NT2/D1 (cell line): Measurements from ENCODE around the gene CMTM1.

Experiments
- DNase-seq: peaks from one replicate; pipeline ENCODE4 v3.0.0-alpha.2; 2011; ENCODE audit warnings: low read depth, low spot score
- H3K27me3 ChIP-seq: 2 replicates; pipeline ENCODE4 v1.6.0; 2011; ENCODE audit warnings: mild to moderate bottlenecking; ENCODE audit not compliant: insufficient read length, insufficient read depth
- H3K36me3 ChIP-seq: 2 replicates; pipeline ENCODE4 v1.6.1; 2011; ENCODE audit warnings: mild to moderate bottlenecking, low read length, mixed read lengths; ENCODE audit not compliant: insufficient read depth, insufficient read length
- H3K4me1 ChIP-seq: 2 replicates; pipeline ENCODE4 v1.5.1; 2011; ENCODE audit not compliant: insufficient read depth, insufficient read length
- H3K4me3 ChIP-seq: 2 replicates; pipeline ENCODE4 v1.5.1; 2011; ENCODE audit warnings: low read depth; ENCODE audit not compliant: insufficient read length
- H3K9ac ChIP-seq: 2 replicates; pipeline ENCODE4 v1.6.0; 2011; ENCODE audit warnings: low read depth; ENCODE audit not compliant: insufficient read length
- H3K9me3 ChIP-seq: 2 replicates; pipeline ENCODE4 v1.5.1; 2011; ENCODE audit warnings: mild to moderate bottlenecking, low read length; ENCODE audit not compliant: insufficient read depth
- SUZ12 ChIP-seq: IDR thresholded peaks from 2 replicates; pipeline ENCODE4 v1.6.1; 2011; ENCODE audit not compliant: insufficient read length, insufficient read depth; ENCODE audit errors: extremely low read depth
- YY1 ChIP-seq: IDR thresholded peaks from 2 replicates; pipeline ENCODE4 v1.6.1; 2011; ENCODE audit not compliant: insufficient read length, insufficient read depth
- ZNF274 ChIP-seq: IDR thresholded peaks from 2 replicates; pipeline ENCODE4 v1.6.1; 2011; ENCODE audit warnings: mild to moderate bottlenecking, low read depth, low read length

CMTM1 gene

GRCh38 chr16:66529475-66529874, 36.8 kb upstream of the CMTM1 start:
- no peaks in the 10 kb centered on the region for H3K27me3 ChIP-seq
- DNase-seq = no peak
- no peaks in the 10 kb centered on the region for H3K9me3 ChIP-seq
- H3K4me3 ChIP-seq = no peak overlapping the region
- H3K9ac ChIP-seq = no peak overlapping the region
- peaks cover 22% of the 10 kb centered on the region for H3K36me3 ChIP-seq
- H3K4me1 ChIP-seq = no peaks in the 10 kb centered on the region
- TF ChIP-seq ZNF274 (no peak), YY1 (no peak), SUZ12 (no peak)

- DNase-seq = no peak
- Histone ChIP-seq H3K9me3 (no peaks in the 10 kb centered on the region), H3K9ac (no peak overlapping the region), H3K4me3 (no peak overlapping the region), H3K36me3 (peaks cover 13% of the 10 kb centered on the region), H3K4me1 (no peaks in the 10 kb centered on the region), H3K27me3 (no peaks in the 10 kb centered on the region)
- TF ChIP-seq ZNF274 (no peak), SUZ12 (no peak), YY1 (no peak)
Observed at GRCh38 chr16:66534376-66534799, 31.9 kb upstream of the CMTM1 start.

- Histone ChIP-seq H3K27me3 (no peaks in the 10 kb centered on the region), H3K36me3 (no peaks in the 10 kb centered on the region), H3K4me3 (no peak overlapping the region), H3K4me1 (no peaks in the 10 kb centered on the region), H3K9ac (no peak overlapping the region), H3K9me3 (no peaks in the 10 kb centered on the region)
- no peak for TF ChIP-seq ZNF274
- no peak for TF ChIP-seq YY1
- TF ChIP-seq SUZ12 = no peak
- no peak for DNase-seq
Observed at GRCh38 chr16:66536525-66536924, 29.7 kb upstream of the CMTM1 start.

GRCh38 chr16:66537236-66537635, 29.0 kb upstream of the CMTM1 start:
- no peak for DNase-seq
- no peaks in the 10 kb centered on the region for H3K4me1 ChIP-seq
- no peak overlapping the region for H3K9ac ChIP-seq
- H3K4me3 ChIP-seq = no peak overlapping the region
- H3K36me3 ChIP-seq = no peaks in the 10 kb centered on the region
- H3K27me3 ChIP-seq = no peaks in the 10 kb centered on the region
- TF ChIP-seq YY1 (no peak), ZNF274 (no peak), SUZ12 (no peak)
- H3K9me3 ChIP-seq = no peaks in the 10 kb centered on the region

- DNase-seq = no peak
- no peaks in the 10 kb centered on the region for H3K4me1 ChIP-seq
- no peaks in the 10 kb centered on the region for H3K27me3 ChIP-seq
- H3K4me3 ChIP-seq = no peak overlapping the region
- no peak overlapping the region for H3K9ac ChIP-seq
- H3K36me3 ChIP-seq = no peaks in the 10 kb centered on the region
- TF ChIP-seq ZNF274 (no peak), YY1 (no peak), SUZ12 (no peak)
- no peaks in the 10 kb centered on the region for H3K9me3 ChIP-seq
Observed at GRCh38 chr16:66538910-66539309, 27.3 kb upstream of the CMTM1 start.

- DNase-seq = no peak
- H3K36me3 ChIP-seq = no peaks in the 10 kb centered on the region
- no peak overlapping the region for H3K4me3 ChIP-seq
- no peak for TF ChIP-seq YY1
- no peak for TF ChIP-seq SUZ12
- no peak for TF ChIP-seq ZNF274
- no peaks in the 10 kb centered on the region for H3K4me1 ChIP-seq
- no peak overlapping the region for H3K9ac ChIP-seq
- no peaks in the 10 kb centered on the region for H3K27me3 ChIP-seq
- H3K9me3 ChIP-seq = no peaks in the 10 kb centered on the region
Observed at GRCh38 chr16:66539623-66540469, 26.4 kb upstream of the CMTM1 start.
